Prostate gland (tissue), 2 donors: ENCODE results near the gene STUM. TPM values are rescaled to one million over a fixed set of nuclear protein-coding genes. Genes with fewer than 3 reads are reported as not detected.

Experiments
- DNase-seq: peaks from one replicate; pipeline ENCODE4 v3.0.0-alpha.2; 2019; ENCODE audit warnings: low spot score
- H3K27ac ChIP-seq, 2 donors: fragments of 200-600 bp; sonication (generic); 2 replicates each; pipeline ENCODE4 v1.5.1; 2017 to 2019
- H3K27me3 ChIP-seq: fragments of 200-600 bp; sonication (generic); replicated peaks from 2 replicates; pipeline ENCODE4 v1.5.1; 2019; ENCODE audit not compliant: insufficient read depth
- H3K36me3 ChIP-seq, 2 donors: fragments of 200-600 bp; sonication (generic); 1 replicate in 1 of 2; 2 replicates in 1 of 2; pipeline versions ENCODE4 v1.5.1 to v1.8.1; 2017 to 2019
- H3K4me1 ChIP-seq: fragments of 200-600 bp; sonication (generic); replicated peaks from 2 replicates; pipeline ENCODE4 v1.5.1; 2019
- H3K4me3 ChIP-seq, 2 donors: fragments of 200-600 bp; sonication (generic); 2 replicates each; pipeline ENCODE4 v1.5.1; 2017 to 2019
- H3K9me3 ChIP-seq: fragments of 200-600 bp; sonication (generic); 2 replicates; pipeline ENCODE4 v1.5.1; 2017
- CTCF ChIP-seq, 4 experiments: fragments of 200-600 bp in 2 of 4; fragments of 450-650 bp in 2 of 4; sonication (generic) in 2 of 4; IDR thresholded peaks; 1 replicate in 3 of 4; 2 replicates in 1 of 4; pipeline ENCODE4 v1.5.1; 2016 to 2019; ENCODE audit warnings: antibody characterized with exemption in 4 of 4, mild to moderate bottlenecking in 2 of 4, moderate library complexity in 2 of 4
- POLR2A ChIP-seq: fragments of 450-650 bp; IDR thresholded peaks from one replicate; pipeline ENCODE4 v1.6.1; 2016; ENCODE audit warnings: antibody characterized with exemption, mild to moderate bottlenecking
- POLR2AphosphoS5 ChIP-seq: sonication (generic); formaldehyde crosslinking; IDR thresholded peaks from one replicate; pipeline ENCODE4 v1.6.1; 2017; ENCODE audit warnings: antibody characterized with exemption
- WGBS: methylation state at CpG from one replicate; pipeline ENCODE4 v1.1.5; 2018; 5-methylcytosine and 5-hydroxymethylcytosine counted together
- intact Hi-C: fragments of 100-400 bp; cut with DNase I; formaldehyde crosslinking; loops from one replicate; pipeline ENCODE4 v1.14.2; 2022
- total RNA-seq, 2 donors: library from RNA; depleted of rRNA; stranded (reverse); fragments of >200 nt; gene quantifications; one replicate each; pipeline ENCODE4 v1.1.0, GENCODE V29; 2016

Gene STUM
- total RNA-seq, 2 donors from 2014 or later = 1.9 to 4.3 TPM

DNA sequence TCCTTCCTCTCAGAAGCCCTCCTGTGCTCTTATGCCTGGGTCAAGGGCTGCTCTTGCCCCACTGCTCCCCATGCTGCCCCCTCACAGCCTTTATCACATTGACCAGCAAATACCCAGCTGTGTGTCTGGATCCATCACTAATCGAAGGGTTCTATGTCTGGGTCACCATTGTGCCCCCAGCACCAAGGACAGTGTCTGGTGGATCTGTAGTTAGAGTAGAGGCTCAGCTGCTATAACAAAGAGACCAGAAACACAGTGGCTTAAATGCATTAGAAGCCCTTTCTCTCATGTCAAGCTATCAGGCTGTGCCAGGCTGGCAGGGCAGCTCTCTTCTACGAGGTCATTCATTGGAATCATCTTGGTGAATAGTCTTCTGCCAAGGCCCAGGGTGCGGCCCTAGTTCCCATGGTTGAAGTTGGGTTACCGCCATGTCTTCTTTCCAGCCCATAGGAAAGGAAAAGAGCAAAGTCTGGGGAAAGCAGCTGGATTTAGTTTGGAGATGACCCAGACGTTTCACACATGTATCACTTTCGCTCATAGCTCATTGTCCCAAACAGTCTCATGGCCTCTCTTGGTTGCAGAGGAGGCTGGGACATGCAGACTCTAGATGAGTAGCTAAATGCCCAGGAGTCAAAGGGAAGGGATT lies 32.2 kb downstream of the STUM start:
- WGBS = 86% methylated on average over 6 of the region's 6 CpGs
- DNase-seq = no peak
- intact Hi-C loops = no loop called here
- Histone ChIP-seq H3K4me1 (no peaks in the 10 kb centered on the region), H3K4me3 (no peak overlapping the region), H3K9me3 (no peaks in the 10 kb centered on the region), H3K36me3 (no peaks in the 10 kb centered on the region), H3K27me3 (no peaks in the 10 kb centered on the region), H3K27ac (no peak overlapping the region)
- TF ChIP-seq CTCF (IDR thresholded peaks at IDR 0.05) = no peak
- no peak for TF ChIP-seq POLR2A
- no peak for TF ChIP-seq POLR2AphosphoS5

DNA sequence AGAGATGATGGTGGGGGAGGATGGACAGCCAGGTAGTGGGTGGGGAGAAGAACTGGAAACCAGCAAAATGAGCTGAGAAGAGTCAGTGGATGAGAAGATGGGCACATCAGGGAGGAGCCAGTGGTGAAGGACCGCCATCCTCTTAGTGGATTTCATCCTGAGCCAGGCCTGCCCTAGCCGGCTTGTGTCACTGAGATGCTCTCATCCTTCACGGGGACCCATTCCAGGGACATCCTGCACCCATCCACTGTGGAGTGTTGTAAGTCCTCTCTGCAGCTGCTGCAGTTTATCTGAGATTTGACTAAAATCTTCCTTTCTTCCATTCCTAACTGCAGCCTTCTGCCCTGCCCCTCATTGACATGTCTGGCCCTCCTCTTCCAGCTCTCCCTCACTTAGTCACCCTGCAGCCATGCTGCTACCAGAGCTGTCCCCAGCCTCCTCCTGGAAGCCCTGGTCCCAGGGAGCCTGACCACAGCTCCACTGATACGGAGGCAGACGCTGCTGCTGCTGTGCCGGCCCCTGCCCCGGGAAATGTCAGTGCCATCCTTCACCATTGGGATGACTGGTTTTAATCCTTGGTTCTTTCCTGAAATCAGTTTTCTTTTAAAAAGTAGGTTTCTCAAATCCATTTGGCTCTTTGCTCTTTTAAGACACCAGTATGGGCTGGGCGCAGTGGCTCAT lies 33.2 kb downstream of the STUM start:
- Histone ChIP-seq H3K4me3 (no peak overlapping the region), H3K4me1 (no peaks in the 10 kb centered on the region), H3K27ac (no peak overlapping the region), H3K36me3 (no peaks in the 10 kb centered on the region), H3K27me3 (no peaks in the 10 kb centered on the region), H3K9me3 (no peaks in the 10 kb centered on the region)
- no peak for DNase-seq
- 87% methylated on average over 8 of the region's 8 CpGs for WGBS
- intact Hi-C loops = no loop called here
- TF ChIP-seq POLR2A (no peak), CTCF (IDR thresholded peaks at IDR 0.05) (no peak), POLR2AphosphoS5 (no peak)

DNA sequence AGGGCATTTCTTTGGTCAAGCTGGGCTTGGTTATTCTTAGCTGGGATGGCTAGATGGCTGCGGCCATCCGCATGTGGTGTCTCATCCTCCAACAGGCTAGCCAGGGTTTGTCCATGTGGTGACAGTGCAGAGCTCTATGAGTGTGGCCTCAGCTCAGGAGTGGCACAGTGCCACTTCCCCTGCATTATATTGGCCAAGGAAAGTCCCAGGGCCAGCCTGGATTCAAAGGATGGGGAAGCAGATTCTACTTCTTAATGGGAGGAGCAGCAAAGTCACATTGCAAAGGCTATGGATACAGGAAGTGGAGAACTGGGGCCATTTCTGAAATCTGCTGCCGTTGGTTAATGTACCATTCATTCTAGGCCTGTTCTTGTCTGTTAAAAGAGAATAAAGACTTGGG lies 34.4 kb downstream of the STUM start:
- Histone ChIP-seq H3K27me3 (no peaks in the 10 kb centered on the region), H3K27ac (no peak overlapping the region), H3K4me3 (no peak overlapping the region), H3K36me3 (no peaks in the 10 kb centered on the region), H3K4me1 (no peaks in the 10 kb centered on the region), H3K9me3 (no peaks in the 10 kb centered on the region)
- DNase-seq = no peak
- no peak for TF ChIP-seq POLR2A
- no peak for TF ChIP-seq CTCF (IDR thresholded peaks at IDR 0.05)
- no peak for TF ChIP-seq POLR2AphosphoS5
- WGBS = 93% methylated on average over 3 of the region's 3 CpGs
- intact Hi-C loops = no loop called here

GRCh38 chr1:226584164-226584563 lies 35.6 kb downstream of the STUM start:
- no peaks in the 10 kb centered on the region for H3K27me3 ChIP-seq
- H3K9me3 ChIP-seq = no peaks in the 10 kb centered on the region
- 91% methylated on average over 3 of the region's 3 CpGs for whole genome bisulfite sequencing
- H3K4me1 ChIP-seq = no peaks in the 10 kb centered on the region
- no peak overlapping the region for H3K27ac ChIP-seq
- H3K4me3 ChIP-seq = no peak overlapping the region
- DNase-seq = no peak
- H3K36me3 ChIP-seq = no peaks in the 10 kb centered on the region
- TF ChIP-seq CTCF (IDR thresholded peaks at IDR 0.05) (no peak), POLR2AphosphoS5 (no peak), POLR2A (no peak)
- intact Hi-C loops = no loop called here

DNA sequence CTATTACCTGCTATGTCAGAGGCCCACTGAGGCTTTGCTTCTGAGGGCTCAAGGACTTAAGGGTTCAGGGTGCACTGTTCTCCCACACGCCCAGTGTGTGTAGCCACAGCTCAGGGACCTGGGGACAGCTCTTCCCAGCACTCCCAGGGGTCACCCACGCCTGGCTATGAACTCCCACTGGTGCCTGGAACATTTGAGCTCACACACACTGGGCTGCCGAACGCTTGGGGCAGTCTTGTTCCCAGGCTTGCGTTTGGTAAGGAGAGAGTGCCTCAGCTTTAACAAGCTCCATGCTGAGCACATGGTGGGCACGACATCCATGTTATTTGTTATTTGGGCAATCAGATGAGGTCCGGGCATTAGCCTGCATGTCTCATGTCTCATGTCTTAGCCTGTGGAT lies 37.6 kb downstream of the STUM start:
- Histone ChIP-seq H3K9me3 (no peaks in the 10 kb centered on the region), H3K36me3 (no peaks in the 10 kb centered on the region), H3K27ac (no peak overlapping the region), H3K27me3 (no peaks in the 10 kb centered on the region), H3K4me1 (no peaks in the 10 kb centered on the region), H3K4me3 (no peak overlapping the region)
- 97% methylated on average over 6 of the region's 7 CpGs for WGBS
- no peak for DNase-seq
- no peak for TF ChIP-seq CTCF (IDR thresholded peaks at IDR 0.05)
- intact Hi-C loops = no loop called here
